IMR-90 (cell line): ENCODE data around the gene CDX2. TPM values are rescaled to one million over a fixed set of nuclear protein-coding genes. Genes with fewer than 3 reads are reported as not detected.

Experiments used
- ATAC-seq: fragments of 200-7000 bp; cut with Tn5 transposase; 2 replicates; pipeline ENCODE4 v1.9.1; 2020; ENCODE audit warnings: low read depth, mild to moderate bottlenecking, moderate library complexity
- BruUV-seq: library from RNA; stranded (reverse); fragments of 400-500 nt; replicated peaks from 2 replicates; lab custom pipeline; 2021; lab: Mats Ljungman, UMichigan
- CTCF ChIA-PET: fragments of 300-600 bp; formaldehyde crosslinking; extraction: SDS; loops from one replicate; lab custom pipeline; 2021; ENCODE audit warnings: antibody characterized with exemption; lab: Yijun Ruan, JAX
- POLR2A ChIA-PET: fragments of 300-600 bp; sonication (Branson Sonifier 250); formaldehyde crosslinking; loops from one replicate; lab custom pipeline; 2022; ENCODE audit warnings: antibody characterized with exemption; ENCODE audit not compliant: unreplicated experiment; lab: Charles Lee
- DNase-seq: peaks from one replicate; pipeline ENCODE4 v3.0.0; 2013
- H2AFZ ChIP-seq: replicated peaks from 2 replicates; pipeline ENCODE3; 2013; ENCODE audit warnings: low read length, mild to moderate bottlenecking; ENCODE audit not compliant: poor library complexity
- H2AK5ac ChIP-seq: 2 replicates; pipeline ENCODE4 v1.6.1; 2013; ENCODE audit warnings: low read depth, low read length, inconsistent platforms
- H2AK9ac ChIP-seq: replicated peaks from 2 replicates; pipeline ENCODE3; 2013; ENCODE audit warnings: mild to moderate bottlenecking, low read depth, low read length, moderate library complexity; ENCODE audit not compliant: poor library complexity
- H2BK120ac ChIP-seq: 2 replicates; pipeline ENCODE4 v1.6.1; 2013; ENCODE audit warnings: low read depth, low read length, inconsistent platforms
- H2BK15ac ChIP-seq: 3 replicates; pipeline ENCODE4 v1.6.1; 2013; ENCODE audit warnings: low read depth, low read length, inconsistent platforms
- H2BK20ac ChIP-seq: 2 replicates; pipeline ENCODE4 v1.6.1; 2013; ENCODE audit warnings: low read depth, mild to moderate bottlenecking, inconsistent platforms, low read length, moderate library complexity
- H2BK5ac ChIP-seq: 2 replicates; pipeline ENCODE4 v1.6.1; 2013; ENCODE audit warnings: mild to moderate bottlenecking, low read depth, low read length, inconsistent platforms; ENCODE audit not compliant: poor library complexity, severe bottlenecking
- H3K14ac ChIP-seq: replicated peaks from 2 replicates; pipeline ENCODE4 v1.6.1; 2013; ENCODE audit warnings: low read depth, low read length, inconsistent platforms
- H3K18ac ChIP-seq: 2 replicates; pipeline ENCODE4 v1.6.1; 2013; ENCODE audit warnings: low read depth, low read length, control low read depth
- H3K23ac ChIP-seq: 2 replicates; pipeline ENCODE4 v1.6.1; 2013; ENCODE audit warnings: low read depth, low read length, inconsistent platforms
- H3K27ac ChIP-seq: 2 replicates; pipeline ENCODE4 v1.5.1; 2013; ENCODE audit warnings: mild to moderate bottlenecking, control low read depth, low read length; ENCODE audit not compliant: insufficient read depth
- H3K27me3 ChIP-seq: 2 replicates; pipeline ENCODE4 v1.6.1; 2013; ENCODE audit warnings: low read length; ENCODE audit not compliant: control insufficient read depth, insufficient read depth
- H3K36me3 ChIP-seq: 2 replicates; pipeline ENCODE4 v1.6.1; 2013; ENCODE audit warnings: low read length, mixed read lengths; ENCODE audit not compliant: control insufficient read depth, insufficient read depth
- H3K4ac ChIP-seq: 2 replicates; pipeline ENCODE4 v1.6.1; 2013; ENCODE audit warnings: low read depth, low read length, inconsistent platforms
- H3K4me1 ChIP-seq: 2 replicates; pipeline ENCODE4 v1.6.1; 2013; ENCODE audit warnings: low read length, mixed read lengths; ENCODE audit not compliant: control insufficient read depth, insufficient read depth
- H3K4me2 ChIP-seq: 2 replicates; pipeline ENCODE4 v1.6.1; 2013; ENCODE audit warnings: low read depth, mild to moderate bottlenecking, control low read depth, low read length, moderate library complexity
- H3K4me3 ChIP-seq: 2 replicates; pipeline ENCODE4 v1.5.1; 2013; ENCODE audit warnings: low read depth, mild to moderate bottlenecking, control low read depth, low read length, moderate library complexity; ENCODE audit not compliant: insufficient read depth
- H3K56ac ChIP-seq: 2 replicates; pipeline ENCODE4 v1.6.1; 2013; ENCODE audit warnings: low read length, inconsistent platforms; ENCODE audit not compliant: insufficient read depth; ENCODE audit errors: extremely low read depth
- H3K79me1 ChIP-seq, 2 experiments: 2 replicates each; pipeline ENCODE4 v1.6.1; 2013; ENCODE audit warnings: low read length in 2 of 2, inconsistent platforms in 1 of 2, low read depth in 1 of 2
- H3K9ac ChIP-seq: 2 replicates; pipeline ENCODE4 v1.6.1; 2013; ENCODE audit warnings: low read depth, low read length, control low read depth
- H3K9me1 ChIP-seq: 2 replicates; pipeline ENCODE4 v1.6.1; 2013; ENCODE audit warnings: low read length, inconsistent platforms; ENCODE audit not compliant: insufficient read depth
- H3K9me3 ChIP-seq: 2 replicates; pipeline ENCODE4 v1.6.1; 2013; ENCODE audit warnings: low read length; ENCODE audit not compliant: control insufficient read depth, insufficient read depth
- H4K20me1 ChIP-seq: 2 replicates; pipeline ENCODE4 v1.6.1; 2013; ENCODE audit warnings: low read length, inconsistent platforms; ENCODE audit not compliant: insufficient read depth
- H4K5ac ChIP-seq: 2 replicates; pipeline ENCODE4 v1.6.1; 2013; ENCODE audit warnings: mild to moderate bottlenecking, low read depth, low read length, control low read depth
- H4K8ac ChIP-seq, 2 experiments: 2 replicates each; pipeline ENCODE4 v1.6.1; 2013; ENCODE audit warnings: low read depth in 2 of 2, low read length in 2 of 2, control low read depth in 1 of 2, inconsistent platforms in 1 of 2
- H4K91ac ChIP-seq: 2 replicates; pipeline ENCODE4 v1.6.1; 2013; ENCODE audit warnings: low read depth, low read length, inconsistent platforms; ENCODE audit not compliant: insufficient read depth
- BHLHE40 ChIP-seq: fragments of 150-350 bp; IDR thresholded peaks from 2 replicates; pipeline ENCODE4 v1.6.1; 2016; ENCODE audit warnings: mild to moderate bottlenecking, low read depth, low read length
- MAZ ChIP-seq: IDR thresholded peaks from 2 replicates; pipeline ENCODE4 v1.6.1; 2012; ENCODE audit warnings: low read depth, mild to moderate bottlenecking, low read length, improper control_type of control experiment, moderate library complexity, borderline replicate concordance
- WGBS, 2 experiments: methylation state at CpG; one replicate each; pipeline versions ENCODE4 v1.1.5 to v1.1.7; 2013; ENCODE audit warnings: missing lambda C conversion rate in 2 of 2; ENCODE audit not compliant: insufficient read length in 1 of 2; ENCODE audit errors: extremely low coverage in 2 of 2; 5-methylcytosine and 5-hydroxymethylcytosine counted together
- dilution Hi-C: fragments of 300-500 bp; cut with HindIII; formaldehyde crosslinking; loops from one replicate; pipeline ENCODE4 v1.14.3; 2018; ENCODE audit warnings: low sequenced_read_pairs; ENCODE audit not compliant: unreplicated experiment
- in situ Hi-C: fragments of 300-500 bp; cut with MboI; formaldehyde crosslinking; loops from 3 replicates; pipeline ENCODE4 v1.14.3; 2019; ENCODE audit warnings: low sequenced_read_pairs, inconsistent platforms, mixed read lengths
- intact Hi-C: fragments of 100-400 bp; cut with micrococcal nuclease; formaldehyde crosslinking; loops from 2 replicates; pipeline ENCODE4 v1.10.0; 2022
- polyA plus RNA-seq, 3 experiments: library from polyadenylated mRNA; depleted of rRNA; stranded (reverse); fragments of >200 nt; gene quantifications; 2 replicates each; pipeline ENCODE4 v1.2.3, GENCODE V29; 2012; ENCODE audit warnings: low replicate concordance in 1 of 3
- total RNA-seq: library from RNA; depleted of rRNA; stranded (reverse); fragments of >200 nt; gene quantifications from 2 replicates; pipeline ENCODE4 v1.2.3, GENCODE V29; 2012
- TF ChIP-seq, protein P1 (sequence below): fragments of 150-350 bp; IDR thresholded peaks from 2 replicates; pipeline ENCODE4 v1.6.1; 2016; ENCODE audit warnings: low read depth, mild to moderate bottlenecking, low read length, moderate library complexity, borderline replicate concordance

Gene CDX2
- total and polyA plus RNA-seq, 2 of the 4 experiments (the other 2 are of a cell fraction), result not detected

- H3K4me3 ChIP-seq, result no peak overlapping the region
- no peaks in the 10 kb centered on the region; the same call in 1 of the 2 replicates for H3K9me3 ChIP-seq
- dilution Hi-C loops, result no loop called here
- H2BK20ac ChIP-seq, result no peak overlapping the region
- peaks cover 97% of the 10 kb centered on the region for H3K27me3 ChIP-seq
- H3K27ac ChIP-seq, result no peak overlapping the region
- no peak overlapping the region for H2BK15ac ChIP-seq
- no peak overlapping the region for H3K4ac ChIP-seq
- H3K56ac ChIP-seq, result no peak overlapping the region
- H3K23ac ChIP-seq, result no peak overlapping the region
- in situ Hi-C loops, result no loop called here
- H2AK9ac ChIP-seq, result no peak overlapping the region
- ATAC-seq, result no peak
- peaks cover 4% of the 10 kb centered on the region; the same call in 1 of the 2 replicates for H4K20me1 ChIP-seq
- no peak overlapping the region for H4K8ac ChIP-seq
- no peak for DNase-seq
- no peak overlapping the region for H2AFZ ChIP-seq
- H4K91ac ChIP-seq, result no peak overlapping the region
- no peak overlapping the region for H3K9ac ChIP-seq
- H3K4me1 ChIP-seq, result no peaks in the 10 kb centered on the region
- no peak overlapping the region for H2BK5ac ChIP-seq
- intact Hi-C loops, result no loop called here
- H2BK120ac ChIP-seq, result no peak overlapping the region
- no peaks in the 10 kb centered on the region for H3K36me3 ChIP-seq
- H4K5ac ChIP-seq, result no peak overlapping the region
- H2AK5ac ChIP-seq, result no peak overlapping the region
- no peak overlapping the region for H3K18ac ChIP-seq
- no peak for TF ChIP-seq BHLHE40
- TF ChIP-seq MAZ, result no peak
- TF ChIP-seq, protein P1, sequence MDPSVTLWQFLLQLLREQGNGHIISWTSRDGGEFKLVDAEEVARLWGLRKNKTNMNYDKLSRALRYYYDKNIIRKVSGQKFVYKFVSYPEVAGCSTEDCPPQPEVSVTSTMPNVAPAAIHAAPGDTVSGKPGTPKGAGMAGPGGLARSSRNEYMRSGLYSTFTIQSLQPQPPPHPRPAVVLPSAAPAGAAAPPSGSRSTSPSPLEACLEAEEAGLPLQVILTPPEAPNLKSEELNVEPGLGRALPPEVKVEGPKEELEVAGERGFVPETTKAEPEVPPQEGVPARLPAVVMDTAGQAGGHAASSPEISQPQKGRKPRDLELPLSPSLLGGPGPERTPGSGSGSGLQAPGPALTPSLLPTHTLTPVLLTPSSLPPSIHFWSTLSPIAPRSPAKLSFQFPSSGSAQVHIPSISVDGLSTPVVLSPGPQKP, result no peak
- H3K9me1 ChIP-seq, result no peaks in the 10 kb centered on the region
- 4% methylated on average over 5 of the region's 18 CpGs; no CpG with 5 or more reads in 1 of the 2 experiments for WGBS, 2 experiments
- H3K14ac ChIP-seq, result no peak overlapping the region
- no TSS peak for BruUV-seq
- ChIA-PET CTCF (no interaction called here), POLR2A (no interaction called here)
- H3K4me2 ChIP-seq, result no peak overlapping the region
- no peaks in the 10 kb centered on the region for H3K79me1 ChIP-seq
Observed at GRCh38 chr13:27967203-27967735, 1.8 kb downstream of the CDX2 start.
